Measurements from ENCODE around the gene PCDH9. TPM values are rescaled to one million over a fixed set of nuclear protein-coding genes. Genes with fewer than 3 reads are reported as not detected.

The PCDH9 gene
- total and polyA plus RNA-seq, 2 of the 4 experiments (the other 2 are of a cell fraction) = 2.2 to 10.2 TPM

DNA sequence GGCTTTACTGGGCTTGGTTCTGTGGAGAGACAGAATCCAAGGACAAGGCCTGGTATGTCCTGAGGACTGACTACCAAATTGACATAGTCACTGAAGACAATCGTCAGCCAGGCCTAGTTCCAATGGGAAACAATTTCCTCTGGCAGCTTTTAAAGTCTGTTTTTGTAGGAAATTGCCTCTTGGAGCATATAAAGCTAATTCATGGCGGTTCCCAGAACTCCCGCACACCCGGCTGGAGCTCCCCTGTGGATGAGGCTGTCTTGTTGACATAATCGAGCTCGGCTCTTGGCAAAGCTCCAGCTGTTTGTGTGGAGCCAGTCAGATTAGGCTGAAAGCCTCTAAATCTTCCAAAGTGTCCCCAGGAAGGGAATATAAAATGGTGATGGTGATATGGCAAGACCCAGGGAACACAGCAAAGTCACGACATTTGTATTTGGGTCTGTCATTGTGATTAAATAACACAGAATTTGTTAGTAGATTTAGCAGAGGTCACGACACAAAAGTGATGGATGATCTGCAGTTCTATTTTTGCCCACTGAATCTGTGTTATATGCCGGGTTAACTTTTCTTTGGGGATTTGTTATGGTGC is 395.0 kb downstream of the PCDH9 start:
- Histone ChIP-seq H3K9me1 (ENCODE audit: insufficient read depth, low read length) (no peaks in the 10 kb centered on the region), H4K5ac (ENCODE audit: low read depth, low read length) (no peak overlapping the region), H2BK5ac (ENCODE audit: low read depth, low read length, poor library complexity, severe bottlenecking) (no peak overlapping the region), H3K4me1 (ENCODE audit: control insufficient read depth, insufficient read depth, low read length) (no peaks in the 10 kb centered on the region), H3K9ac (ENCODE audit: low read depth, low read length) (no peak overlapping the region), H2BK15ac (ENCODE audit: low read depth, low read length) (no peak overlapping the region), H2AFZ (replicated peaks; ENCODE audit: low read length, poor library complexity) (peak overlapping the region; percentile 35), H4K20me1 (ENCODE audit: insufficient read depth, low read length) (no peaks in the 10 kb centered on the region), H3K4me2 (ENCODE audit: low read depth, low read length) (no peak overlapping the region; the same call in 1 of the 2 replicates), H3K27ac (ENCODE audit: insufficient read depth, low read length) (no peak overlapping the region), H3K27me3 (ENCODE audit: control insufficient read depth, insufficient read depth, low read length) (no peaks in the 10 kb centered on the region), H3K9me3 (ENCODE audit: control insufficient read depth, insufficient read depth, low read length) (no peaks in the 10 kb centered on the region), H2BK120ac (ENCODE audit: low read depth, low read length) (no peak overlapping the region), H3K56ac (ENCODE audit: extremely low read depth, insufficient read depth, low read length) (no peak overlapping the region; the same call in 1 of the 2 replicates), H2BK20ac (ENCODE audit: low read depth, low read length) (no peak overlapping the region), H4K8ac (ENCODE audit: low read depth in 2 of 2, low read length in 2 of 2) (no peak overlapping the region), H3K4me3 (ENCODE audit: insufficient read depth, low read depth, low read length) (no peak overlapping the region), H3K79me1 (ENCODE audit: low read depth in 1 of 2, low read length in 2 of 2) (no peaks in the 10 kb centered on the region), H3K14ac (replicated peaks; ENCODE audit: low read depth, low read length) (no peak overlapping the region), H3K4ac (ENCODE audit: low read depth, low read length) (no peak overlapping the region), H3K36me3 (ENCODE audit: control insufficient read depth, insufficient read depth, low read length) (no peaks in the 10 kb centered on the region), H2AK5ac (ENCODE audit: low read depth, low read length) (no peak overlapping the region), H3K18ac (ENCODE audit: low read depth, low read length) (no peak overlapping the region), H2AK9ac (replicated peaks; ENCODE audit: low read depth, low read length, poor library complexity) (no peak overlapping the region), H3K23ac (ENCODE audit: low read depth, low read length) (no peak overlapping the region), H4K91ac (ENCODE audit: insufficient read depth, low read depth, low read length) (no peak overlapping the region)
- POLR2A ChIA-PET (ENCODE audit: unreplicated experiment) = no interaction called here
- 15% methylated on average over 4 of the region's 9 CpGs; no CpG with 5 or more reads in 1 of the 2 experiments for WGBS, 2 experiments (ENCODE audit: extremely low coverage in 2 of 2, insufficient read length in 1 of 2)
- no TSS peak for BruUV-seq (replicated peaks)
- TF ChIP-seq SMC3 (IDR thresholded peaks at IDR 0.05; ENCODE audit: low read depth, low read length) (no peak), CEBPB (IDR thresholded peaks at IDR 0.05; ENCODE audit: low read depth, low read length) (no peak), CTCF (conservative IDR thresholded peaks at IDR 0.05; ENCODE audit: low read depth, low read length) (no peak), MAZ (IDR thresholded peaks at IDR 0.05; ENCODE audit: borderline replicate concordance, low read depth, low read length) (no peak), BHLHE40 (IDR thresholded peaks at IDR 0.05; ENCODE audit: low read depth, low read length) (no peak), RFX5 (IDR thresholded peaks at IDR 0.05; ENCODE audit: low read depth, low read length) (no peak), MAFK (IDR thresholded peaks at IDR 0.05; ENCODE audit: low read depth, low read length) (no peak), RCOR1 (IDR thresholded peaks at IDR 0.05; ENCODE audit: insufficient replicate concordance, low read length) (no peak), FOS (IDR thresholded peaks at IDR 0.05; ENCODE audit: low read depth, low read length) (no peak), MXI1 (IDR thresholded peaks at IDR 0.05; ENCODE audit: borderline replicate concordance, low read depth, low read length) (no peak), CHD1 (IDR thresholded peaks at IDR 0.05; ENCODE audit: low read depth, low read length) (no peak), POLR2A (IDR thresholded peaks at IDR 0.05; ENCODE audit: low read depth, low read length) (no peak), NFE2L2 (IDR thresholded peaks at IDR 0.05; ENCODE audit: low read depth, low read length) (no peak), RAD21 (IDR thresholded peaks at IDR 0.05; ENCODE audit: low read length) (no peak), USF2 (IDR thresholded peaks at IDR 0.05; ENCODE audit: low read depth, low read length) (no peak)
- TF ChIP-seq, protein P1, sequence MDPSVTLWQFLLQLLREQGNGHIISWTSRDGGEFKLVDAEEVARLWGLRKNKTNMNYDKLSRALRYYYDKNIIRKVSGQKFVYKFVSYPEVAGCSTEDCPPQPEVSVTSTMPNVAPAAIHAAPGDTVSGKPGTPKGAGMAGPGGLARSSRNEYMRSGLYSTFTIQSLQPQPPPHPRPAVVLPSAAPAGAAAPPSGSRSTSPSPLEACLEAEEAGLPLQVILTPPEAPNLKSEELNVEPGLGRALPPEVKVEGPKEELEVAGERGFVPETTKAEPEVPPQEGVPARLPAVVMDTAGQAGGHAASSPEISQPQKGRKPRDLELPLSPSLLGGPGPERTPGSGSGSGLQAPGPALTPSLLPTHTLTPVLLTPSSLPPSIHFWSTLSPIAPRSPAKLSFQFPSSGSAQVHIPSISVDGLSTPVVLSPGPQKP (IDR thresholded peaks at IDR 0.05; ENCODE audit: borderline replicate concordance, low read depth, low read length) = no peak
- in situ Hi-C loops (cut with MboI; ENCODE audit: low sequenced_read_pairs) = no loop called here
- intact Hi-C loops (cut with micrococcal nuclease) = no loop called here
- CTCF ChIA-PET = interaction anchor here (0.6 to 1.2 kb wide), 2 partner anchors 50 to 328 kb away, joined by 3 read pairs; no protein-coding TSS in a partner anchor
- ATAC-seq (ENCODE audit: low read depth) = no peak
- peak; percentile 18 for DNase-seq
- dilution Hi-C loops (cut with HindIII; ENCODE audit: low sequenced_read_pairs, unreplicated experiment) = no loop called here

All from IMR-90 (cell line).